ENCODE results near the gene F11R.
"Not testable (repeated sequence)": the region's sequence is repeated elsewhere in the genome, so short reads cannot be mapped to it uniquely, and the experiment has no call there.

Gene F11R

DNA sequence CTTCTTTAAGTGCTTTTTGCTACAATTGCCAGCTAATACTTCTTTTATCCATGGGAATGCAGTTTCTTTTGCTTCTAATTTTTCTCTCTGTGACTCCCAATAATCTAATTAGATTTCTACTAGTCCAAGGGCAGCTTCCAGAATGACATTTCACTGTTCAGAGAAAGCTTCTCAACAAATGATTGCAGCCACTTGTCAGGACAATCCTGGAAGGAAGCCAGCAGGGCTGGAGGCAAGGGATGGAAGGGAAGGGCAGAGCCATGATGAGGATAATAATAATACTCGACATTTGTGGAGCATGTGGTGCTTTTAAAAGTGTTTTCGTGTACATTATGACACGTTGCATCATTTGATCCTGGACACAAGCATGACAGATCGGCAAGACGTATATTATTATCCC, 19.4 kb downstream of the F11R start:
- TF ChIP-seq, protein P1, sequence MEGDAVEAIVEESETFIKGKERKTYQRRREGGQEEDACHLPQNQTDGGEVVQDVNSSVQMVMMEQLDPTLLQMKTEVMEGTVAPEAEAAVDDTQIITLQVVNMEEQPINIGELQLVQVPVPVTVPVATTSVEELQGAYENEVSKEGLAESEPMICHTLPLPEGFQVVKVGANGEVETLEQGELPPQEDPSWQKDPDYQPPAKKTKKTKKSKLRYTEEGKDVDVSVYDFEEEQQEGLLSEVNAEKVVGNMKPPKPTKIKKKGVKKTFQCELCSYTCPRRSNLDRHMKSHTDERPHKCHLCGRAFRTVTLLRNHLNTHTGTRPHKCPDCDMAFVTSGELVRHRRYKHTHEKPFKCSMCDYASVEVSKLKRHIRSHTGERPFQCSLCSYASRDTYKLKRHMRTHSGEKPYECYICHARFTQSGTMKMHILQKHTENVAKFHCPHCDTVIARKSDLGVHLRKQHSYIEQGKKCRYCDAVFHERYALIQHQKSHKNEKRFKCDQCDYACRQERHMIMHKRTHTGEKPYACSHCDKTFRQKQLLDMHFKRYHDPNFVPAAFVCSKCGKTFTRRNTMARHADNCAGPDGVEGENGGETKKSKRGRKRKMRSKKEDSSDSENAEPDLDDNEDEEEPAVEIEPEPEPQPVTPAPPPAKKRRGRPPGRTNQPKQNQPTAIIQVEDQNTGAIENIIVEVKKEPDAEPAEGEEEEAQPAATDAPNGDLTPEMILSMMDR (IDR thresholded peaks at IDR 0.05; ENCODE audit: borderline replicate concordance, insufficient read depth, low read depth, low read length), result no peak
- no peak overlapping the region for H3K4me3 ChIP-seq (ENCODE audit: low read depth, low read length)

DNA sequence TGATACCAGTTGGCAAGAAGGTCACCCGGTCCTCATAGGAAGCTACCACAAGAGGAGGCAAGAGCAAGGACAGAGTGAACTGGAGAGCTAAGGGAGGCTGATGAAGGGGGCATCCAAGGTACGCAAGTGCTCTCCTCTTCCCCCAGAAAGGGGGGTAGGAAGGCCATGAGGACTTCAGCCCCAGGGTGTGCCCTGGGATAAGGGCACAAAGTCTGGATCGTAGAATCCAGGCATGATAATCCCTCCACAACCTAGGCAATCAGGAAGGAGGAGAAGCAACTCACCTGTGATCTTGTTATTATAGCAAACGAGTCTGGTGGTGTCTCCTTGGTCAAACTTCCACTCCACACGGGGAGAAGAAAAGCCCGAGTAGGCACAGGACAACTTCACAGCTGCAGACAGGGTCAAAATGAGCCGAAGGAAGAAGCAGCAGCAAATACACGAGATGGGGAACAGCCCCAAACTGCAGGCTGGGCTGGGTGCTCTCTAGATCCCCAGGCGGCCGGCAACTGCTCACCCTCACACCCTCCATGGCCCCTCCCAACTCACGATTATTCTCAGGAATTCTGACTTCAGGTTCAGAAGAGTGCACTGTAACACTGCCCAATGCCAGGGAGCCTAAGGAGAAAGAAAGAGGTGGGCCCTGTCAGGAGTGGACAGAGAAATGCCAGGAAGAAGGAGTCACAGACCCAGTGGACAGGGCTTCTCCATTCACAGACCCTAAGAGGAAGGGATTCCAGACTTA, 20.0 kb downstream of the F11R start:
- H3K4me3 ChIP-seq (ENCODE audit: low read depth, low read length), result no peak overlapping the region
- TF ChIP-seq, protein P1 (IDR thresholded peaks at IDR 0.05; ENCODE audit: borderline replicate concordance, insufficient read depth, low read depth, low read length), result no peak

DNA sequence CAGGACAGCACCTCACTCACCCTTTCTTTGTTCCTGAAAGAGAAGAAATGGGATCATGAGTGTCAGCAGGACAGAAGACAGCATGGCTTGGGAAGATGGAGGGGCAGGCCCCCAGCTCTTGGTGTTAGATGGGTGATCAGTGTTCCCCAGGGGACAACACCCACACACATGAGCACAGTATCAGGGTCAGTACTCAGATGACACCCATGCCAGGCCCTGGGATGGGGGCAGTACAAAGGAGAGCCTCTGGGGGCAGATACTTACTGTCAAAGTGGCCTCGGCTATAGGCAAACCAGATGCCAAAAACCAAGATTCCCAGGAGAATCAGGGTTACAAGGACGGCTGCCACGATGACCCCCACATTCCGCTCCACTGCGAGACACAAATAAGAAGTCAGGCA, 21.6 kb downstream of the F11R start:
- no peak overlapping the region for H3K4me3 ChIP-seq (ENCODE audit: low read depth, low read length)
- TF ChIP-seq, protein P1 (IDR thresholded peaks at IDR 0.05; ENCODE audit: borderline replicate concordance, insufficient read depth, low read depth, low read length), result no peak

DNA sequence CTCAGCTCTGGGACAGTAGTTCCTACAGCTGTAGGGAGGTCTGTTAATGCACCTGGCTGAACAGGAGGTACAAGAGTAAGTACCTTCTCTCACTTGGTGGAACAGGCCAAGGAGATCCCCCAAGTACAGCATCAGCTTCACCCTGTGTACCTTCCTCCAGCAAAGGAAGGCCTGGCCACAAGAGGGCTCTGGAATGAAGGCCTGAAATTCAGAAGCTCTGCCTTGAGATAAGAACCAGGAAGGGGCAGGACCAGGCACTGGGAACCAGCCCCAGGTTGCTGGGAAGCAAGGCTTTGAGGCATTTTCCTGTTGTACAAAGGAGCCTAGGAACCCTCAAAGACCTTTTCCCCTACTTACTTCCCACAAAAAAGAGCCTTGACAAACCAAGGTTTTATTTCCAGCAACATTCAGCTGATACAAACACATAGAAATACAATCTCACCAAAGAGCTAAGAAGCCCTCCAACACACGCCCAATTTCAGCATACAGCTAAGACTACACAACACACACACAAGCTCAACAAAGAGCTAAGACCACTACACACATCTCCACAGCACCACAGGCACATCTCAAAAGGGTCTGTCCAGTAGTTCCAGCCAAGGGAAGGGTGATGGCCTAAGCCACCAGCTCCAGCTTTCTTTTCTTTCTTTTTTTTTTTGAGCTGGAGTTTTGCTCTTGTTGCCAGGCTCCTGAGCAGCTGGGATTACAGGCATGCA, 23.5 kb downstream of the F11R start:
- TF ChIP-seq, protein P1 (IDR thresholded peaks at IDR 0.05; ENCODE audit: borderline replicate concordance, insufficient read depth, low read depth, low read length), result peak; percentile 61

DNA sequence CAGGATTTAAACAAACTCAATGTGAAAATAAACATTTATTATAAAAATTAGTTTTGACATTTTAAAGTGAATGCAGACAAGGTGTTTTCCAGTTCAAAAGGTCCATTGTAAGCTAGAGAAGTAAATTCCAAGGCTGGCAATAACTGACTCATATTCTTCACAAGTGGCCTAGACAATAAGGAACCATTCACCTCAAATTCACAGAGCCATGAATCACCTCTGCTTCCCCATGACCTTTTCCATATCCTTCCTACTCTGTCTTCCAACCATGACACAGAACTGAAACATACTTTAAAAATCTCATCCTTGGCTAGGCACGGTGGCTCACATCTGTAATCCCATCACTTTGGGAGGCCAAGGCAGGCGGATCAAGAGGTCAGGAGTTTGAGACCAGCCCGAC, 24.8 kb downstream of the F11R start:
- TF ChIP-seq, protein P1 (IDR thresholded peaks at IDR 0.05; ENCODE audit: borderline replicate concordance, insufficient read depth, low read depth, low read length), result no peak
- no peak overlapping the region for H3K4me3 ChIP-seq (ENCODE audit: low read depth, low read length)

More for the DNA sequence above, 23.5 kb downstream of the F11R start:
- H3K4me3 ChIP-seq (ENCODE audit: low read depth, low read length), result no peak overlapping the region

DNA sequence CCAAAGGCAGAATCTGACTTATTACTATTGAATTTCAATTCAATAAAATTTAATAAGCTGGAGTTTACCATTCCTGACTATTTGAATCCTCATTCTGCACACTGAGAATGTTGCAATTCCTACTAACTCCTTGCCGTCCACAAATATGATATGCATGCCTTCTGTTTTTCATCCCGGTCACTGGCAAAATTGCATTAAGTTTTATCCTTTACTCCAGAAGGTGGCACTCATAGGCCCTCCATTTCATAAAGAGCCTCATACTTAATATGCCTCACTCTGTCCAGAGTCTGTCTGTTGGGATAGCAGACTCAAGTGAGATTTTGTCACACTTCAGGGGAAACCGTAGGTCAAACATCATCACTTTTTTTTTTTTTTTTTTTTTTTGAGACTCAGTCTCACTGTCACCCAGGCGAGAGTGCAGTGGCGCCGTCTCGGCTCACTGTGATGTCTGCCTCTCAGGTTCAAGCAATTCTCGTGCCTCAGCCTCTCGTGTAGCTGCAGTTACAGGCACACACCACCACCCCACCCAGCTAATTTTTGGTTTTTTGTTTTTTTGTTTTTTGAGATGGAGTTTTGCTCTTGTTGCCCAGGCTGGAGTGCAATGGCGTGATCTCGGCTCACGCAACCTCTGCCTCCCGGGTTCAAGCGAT, 27.3 kb downstream of the F11R start:
- TF ChIP-seq, protein P1 (IDR thresholded peaks at IDR 0.05; ENCODE audit: borderline replicate concordance, insufficient read depth, low read depth, low read length), result peak; percentile 2; the same call in 1 of the 2 replicates
- no peak overlapping the region for H3K4me3 ChIP-seq (ENCODE audit: low read depth, low read length)

DNA sequence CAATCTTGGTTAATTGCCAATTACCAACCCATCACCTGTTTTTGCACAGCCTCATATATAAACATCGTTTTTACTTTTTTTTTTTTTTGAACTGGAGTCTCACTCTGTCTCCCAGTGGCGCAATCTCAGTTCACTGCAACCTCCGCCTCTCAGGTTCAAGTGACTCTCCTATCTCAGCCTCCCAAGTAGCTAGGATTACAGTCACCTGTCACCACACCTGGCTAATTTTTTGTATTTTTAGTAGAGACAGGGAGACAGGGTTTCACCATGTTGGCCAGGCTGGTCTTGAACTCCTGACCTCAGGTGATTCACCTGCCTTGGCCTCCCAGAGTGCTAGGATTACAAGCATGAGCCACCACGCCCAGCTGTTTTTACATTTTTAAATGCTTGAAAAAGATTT, 28.9 kb downstream of the F11R start:
- not testable (repeated sequence) for H3K4me3 ChIP-seq (ENCODE audit: low read depth, low read length)

Data from GM12875 (cell line).